ENCODE measurements around the gene GADD45G.

GADD45G gene, protein sequence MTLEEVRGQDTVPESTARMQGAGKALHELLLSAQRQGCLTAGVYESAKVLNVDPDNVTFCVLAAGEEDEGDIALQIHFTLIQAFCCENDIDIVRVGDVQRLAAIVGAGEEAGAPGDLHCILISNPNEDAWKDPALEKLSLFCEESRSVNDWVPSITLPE

DNA sequence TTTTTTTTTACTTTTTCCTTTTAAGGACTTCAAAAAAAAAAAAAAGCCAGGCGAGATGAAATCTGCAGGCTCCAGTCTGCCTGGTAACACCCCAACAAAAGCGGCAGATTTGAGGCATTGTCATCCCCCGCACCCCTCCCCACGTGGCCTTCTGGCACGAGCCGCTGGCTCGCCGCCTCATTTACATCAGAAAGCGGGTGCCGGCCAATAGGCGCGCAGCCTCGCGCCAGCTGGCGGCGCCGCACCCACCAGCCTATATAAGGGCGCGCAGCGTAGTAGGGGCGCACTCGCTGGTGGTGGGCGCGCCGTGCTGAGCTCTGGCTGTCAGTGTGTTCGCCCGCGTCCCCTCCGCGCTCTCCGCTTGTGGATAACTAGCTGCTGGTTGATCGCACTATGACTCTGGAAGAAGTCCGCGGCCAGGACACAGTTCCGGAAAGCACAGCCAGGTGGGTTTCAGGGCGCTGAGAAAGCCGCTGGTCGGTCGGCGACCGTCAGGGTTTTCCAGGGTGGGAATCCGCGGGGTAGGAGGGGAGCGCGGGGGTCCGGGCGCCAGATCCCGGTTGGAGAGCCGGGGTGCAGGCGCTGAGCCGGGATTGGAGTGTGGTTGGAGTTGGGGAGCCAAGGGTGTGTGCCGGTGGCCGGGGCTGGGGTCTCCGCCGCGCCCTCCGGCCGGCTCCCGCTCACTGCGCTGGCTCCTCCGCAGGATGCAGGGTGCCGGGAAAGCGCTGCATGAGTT, at the start of gene GADD45G:
Gene GADD45G (plus strand): TSS at position 284 of the 736 bp plus-strand sequence. CDS start 110 bp downstream, at position 394.
- in situ Hi-C loops (cut with HindIII; ENCODE audit: low sequenced_read_pairs) = loop anchor here (25.0 kb wide), 1 partner anchor 507 kb away; no protein-coding TSS in a partner anchor

DNA sequence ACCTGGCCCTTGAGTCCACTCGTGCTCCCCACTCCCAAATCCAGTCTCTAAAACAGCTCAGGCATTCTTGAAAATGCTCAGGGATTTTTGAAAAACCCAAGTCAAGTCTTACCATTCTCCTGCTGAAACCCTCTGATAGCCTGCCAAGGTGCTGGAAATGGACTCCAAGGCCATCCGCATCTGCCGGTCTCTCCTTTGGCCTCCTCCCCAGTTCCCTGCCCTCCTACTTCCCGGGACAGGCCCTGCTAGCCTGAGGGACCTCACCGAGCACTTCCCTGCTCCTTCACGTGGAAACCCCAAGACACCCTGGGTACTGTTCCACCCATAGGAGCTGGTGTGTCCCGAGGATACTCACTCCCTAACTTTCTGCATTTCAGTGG, 49.8 kb upstream of the GADD45G start:
- in situ Hi-C loops (cut with HindIII; ENCODE audit: low sequenced_read_pairs) = no loop called here

DNA sequence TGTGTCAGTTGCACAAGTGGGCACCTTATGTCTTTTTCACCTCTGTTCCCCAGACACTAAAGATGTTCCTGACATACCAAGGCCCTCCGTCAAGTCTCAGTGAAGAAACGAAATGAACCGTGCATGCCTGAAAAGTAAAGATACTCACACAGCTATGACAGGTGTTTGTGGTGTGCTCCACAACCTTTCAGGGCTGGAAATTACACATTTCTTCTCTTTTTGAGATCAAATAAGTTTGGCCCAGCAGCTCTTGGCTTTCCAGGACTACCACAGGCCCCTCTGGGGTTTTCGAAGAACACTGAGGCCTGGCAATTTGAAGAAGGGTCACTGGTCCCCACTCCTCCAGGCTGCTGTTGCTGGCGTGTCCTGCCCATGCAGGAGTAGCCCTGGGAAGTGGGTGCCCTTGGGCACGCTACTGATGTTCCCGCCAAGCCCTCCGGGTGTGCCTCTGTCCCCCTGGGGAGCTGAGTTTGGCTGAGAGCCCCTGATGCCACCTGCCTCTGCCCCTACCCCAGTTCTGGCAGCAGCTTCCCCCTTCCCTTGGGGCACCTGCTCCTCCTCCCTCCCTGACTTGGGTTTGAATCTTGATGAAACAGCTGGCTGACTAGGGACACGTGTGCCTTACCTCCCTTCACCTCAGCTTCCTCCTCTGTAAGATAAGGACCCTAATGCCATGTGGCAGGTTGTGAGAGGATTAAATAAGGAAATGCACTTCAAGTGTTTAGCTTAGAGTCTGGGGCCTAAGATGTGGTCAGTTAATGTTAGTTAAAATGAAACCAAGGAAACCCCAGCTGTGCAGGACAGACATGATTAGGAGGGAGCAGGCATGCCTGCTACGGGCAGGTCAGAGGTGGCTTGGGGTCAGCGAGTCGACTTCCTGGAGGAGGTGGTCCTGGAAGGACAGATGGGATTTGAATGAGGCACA, 49.1 kb upstream of the GADD45G start:
- in situ Hi-C loops (cut with HindIII; ENCODE audit: low sequenced_read_pairs) = no loop called here

DNA sequence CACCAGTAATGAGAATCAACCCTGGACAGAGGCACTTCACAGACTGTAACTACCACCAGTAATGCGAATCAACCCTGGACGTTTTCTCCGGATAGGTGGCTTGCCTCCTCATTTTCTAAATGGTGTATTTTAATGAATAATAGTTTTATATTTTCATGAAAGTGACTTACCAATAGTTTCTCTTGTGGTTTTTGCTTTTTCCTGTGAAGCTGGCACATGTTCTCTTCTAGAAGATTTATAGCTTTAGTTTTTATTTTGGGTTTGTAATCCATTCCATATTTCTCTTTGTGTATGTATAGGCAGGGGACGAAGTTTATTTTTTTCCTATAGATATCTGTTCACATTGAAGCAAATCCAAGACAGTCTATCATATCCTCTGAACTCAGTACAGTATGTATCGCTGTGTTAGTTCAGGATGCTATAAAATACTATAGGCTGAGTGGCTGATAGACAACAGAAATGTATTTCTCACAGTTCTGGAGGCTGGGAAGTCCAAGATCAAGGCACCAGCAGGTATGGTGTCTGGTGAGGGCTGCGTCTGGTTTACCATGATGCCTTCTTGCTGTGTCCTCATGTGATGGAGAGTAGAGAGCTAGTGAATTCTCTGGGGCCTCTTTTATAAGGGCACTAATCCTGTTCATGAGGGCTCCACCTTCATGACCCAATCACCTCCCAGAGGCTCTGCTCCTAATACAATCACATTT, 46.5 kb upstream of the GADD45G start:
- in situ Hi-C loops (cut with HindIII; ENCODE audit: low sequenced_read_pairs) = no loop called here

DNA sequence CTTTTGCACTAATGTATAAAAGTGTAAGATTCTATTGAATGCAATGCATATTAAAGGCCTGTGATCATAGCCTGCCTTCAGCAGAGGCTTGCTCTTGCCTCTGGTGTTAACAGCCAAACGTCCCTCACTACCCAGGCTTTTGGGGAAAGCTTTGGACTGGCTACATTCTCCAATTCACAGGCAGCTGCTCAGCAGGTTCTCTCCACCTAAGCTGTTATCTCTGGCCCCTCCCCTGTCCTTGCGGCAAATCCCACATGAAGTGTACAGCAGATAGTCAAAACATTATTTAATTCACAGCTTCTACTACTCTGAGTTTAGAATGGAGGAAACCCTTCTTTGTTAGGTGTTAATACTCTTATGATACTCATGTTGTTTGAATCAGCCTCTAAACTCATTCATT, 45.9 kb upstream of the GADD45G start:
- in situ Hi-C loops (cut with HindIII; ENCODE audit: low sequenced_read_pairs) = no loop called here

DNA sequence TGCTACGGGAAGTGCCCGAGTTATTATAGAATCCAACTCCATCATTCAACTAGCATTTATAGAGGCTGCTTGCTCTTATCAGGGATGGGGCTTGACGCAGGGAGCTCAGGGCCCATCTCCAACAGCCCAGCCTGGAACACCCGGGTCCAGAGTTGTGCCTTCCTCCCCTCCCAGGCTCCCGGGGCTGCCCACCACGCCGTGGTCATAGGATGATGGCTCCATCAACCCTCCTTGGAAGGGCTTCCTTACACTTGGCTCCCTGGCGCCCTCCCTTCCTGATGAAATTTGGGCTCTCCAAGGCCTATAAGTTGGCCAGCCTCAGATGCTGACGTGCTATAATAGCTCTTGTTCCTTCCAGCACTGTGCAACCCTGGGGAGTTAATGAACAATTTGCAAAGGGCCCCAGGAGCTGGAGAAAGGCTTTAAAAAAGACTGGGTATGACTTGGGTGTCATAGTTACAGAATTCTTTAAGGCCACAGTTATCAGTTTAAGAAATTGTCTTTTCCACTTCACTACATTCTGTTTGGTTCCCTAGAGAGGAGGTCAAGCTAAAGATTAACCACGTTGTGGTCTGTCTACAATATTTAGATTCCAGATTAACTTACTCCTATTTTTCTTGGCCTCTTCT, 42.5 kb upstream of the GADD45G start:
- in situ Hi-C loops (cut with HindIII; ENCODE audit: low sequenced_read_pairs) = no loop called here

DNA sequence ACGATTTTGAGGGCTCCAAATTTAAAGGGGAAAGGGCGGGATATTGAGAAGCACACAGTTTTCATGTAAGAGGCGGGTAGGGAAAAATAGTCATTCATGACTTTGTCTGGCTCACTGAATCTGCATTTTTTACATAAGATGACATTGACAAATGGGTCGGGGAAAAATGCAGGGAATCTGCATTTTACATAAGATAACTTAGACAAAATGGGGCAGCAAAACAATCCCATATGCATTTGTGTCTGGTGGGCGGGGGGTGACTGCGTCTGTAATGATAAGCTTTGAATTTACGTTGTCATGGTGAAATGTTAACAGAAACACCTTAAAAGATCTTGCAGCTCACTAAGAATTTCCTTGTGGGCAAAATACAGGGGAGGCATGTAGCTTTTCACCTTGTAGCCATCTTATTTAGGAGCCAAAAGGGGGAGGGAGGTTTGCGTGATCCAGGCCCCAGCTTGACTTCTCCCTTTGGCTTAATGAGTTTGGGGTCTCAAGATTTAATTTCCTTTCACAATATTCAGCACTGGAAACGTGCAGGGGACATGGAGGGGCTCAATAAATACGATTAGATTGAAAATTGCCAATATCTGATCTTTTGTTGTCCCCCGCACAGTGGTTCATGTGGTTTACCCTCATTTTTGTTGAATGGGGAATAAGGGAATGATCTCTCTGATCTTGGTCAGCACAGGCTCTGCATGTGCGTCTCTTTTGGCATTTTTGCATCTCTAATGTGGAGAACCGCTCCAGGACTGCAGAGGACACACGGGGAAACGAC, 41.1 kb upstream of the GADD45G start:
- in situ Hi-C loops (cut with HindIII; ENCODE audit: low sequenced_read_pairs) = no loop called here

DNA sequence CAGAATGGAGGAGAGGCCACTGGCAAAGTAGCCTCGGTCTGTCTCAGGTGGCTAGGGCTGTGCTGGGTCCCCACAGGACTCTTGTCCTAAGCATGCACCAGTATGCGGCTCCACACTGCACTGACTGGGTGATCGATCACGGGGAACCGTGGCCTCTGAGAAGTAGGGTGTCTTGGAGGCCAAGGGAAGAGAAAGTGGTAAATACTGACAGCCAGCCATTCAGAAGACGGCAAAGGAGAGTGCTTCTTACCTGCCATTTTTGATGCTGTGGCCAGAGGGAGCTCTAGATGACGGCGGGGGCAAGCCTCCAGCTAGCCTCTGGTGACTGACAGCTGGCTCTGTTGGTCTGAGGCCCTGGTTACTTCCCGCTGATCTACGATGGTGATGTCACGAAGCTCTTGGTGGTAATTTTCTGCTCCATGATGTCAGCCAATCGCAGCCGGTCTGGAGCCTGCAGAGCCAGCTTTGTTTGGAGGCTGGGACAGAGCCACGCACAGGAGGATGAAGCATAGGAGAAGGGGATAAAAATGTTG, 40.4 kb upstream of the GADD45G start:
- in situ Hi-C loops (cut with HindIII; ENCODE audit: low sequenced_read_pairs) = no loop called here

DNA sequence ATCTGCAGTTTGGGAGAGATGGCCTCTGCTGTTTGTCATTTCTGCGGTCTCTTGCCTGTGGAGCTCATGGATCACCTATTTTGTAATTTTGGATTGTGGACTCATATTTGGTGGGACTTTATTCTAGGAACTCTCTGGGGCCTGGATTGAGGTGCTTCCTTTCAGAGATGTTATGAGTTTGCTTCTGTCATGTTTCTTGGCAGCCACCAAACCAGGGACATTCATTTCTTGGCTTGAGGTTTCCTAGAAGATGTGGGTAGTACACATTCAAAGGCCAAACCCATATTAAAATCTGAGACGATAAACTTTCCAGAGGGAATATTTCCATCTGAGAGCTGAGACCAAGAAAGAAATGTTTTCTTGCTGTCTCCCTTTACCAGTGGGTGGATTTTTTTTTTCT, 37.2 kb upstream of the GADD45G start:
- in situ Hi-C loops (cut with HindIII; ENCODE audit: low sequenced_read_pairs) = no loop called here

DNA sequence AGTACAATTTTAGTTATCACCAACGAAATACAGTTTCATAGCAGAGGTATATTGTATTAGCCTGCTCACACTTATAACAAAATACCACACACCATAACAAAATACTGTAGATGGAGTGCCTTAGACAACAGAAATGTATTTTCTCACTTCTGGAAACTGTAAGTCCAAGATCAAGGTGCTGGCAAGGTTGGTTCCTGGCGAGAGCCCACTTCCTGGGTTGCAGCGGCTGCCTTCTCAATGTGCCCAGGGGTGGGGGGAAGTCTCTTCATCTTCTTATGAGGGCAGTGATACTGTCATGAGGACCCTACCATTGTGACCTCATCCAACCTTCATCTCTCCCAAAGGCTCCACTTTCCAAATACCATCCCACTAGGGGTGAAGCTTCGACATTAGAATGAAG, 30.5 kb upstream of the GADD45G start:
- in situ Hi-C loops (cut with HindIII; ENCODE audit: low sequenced_read_pairs) = no loop called here

DNA sequence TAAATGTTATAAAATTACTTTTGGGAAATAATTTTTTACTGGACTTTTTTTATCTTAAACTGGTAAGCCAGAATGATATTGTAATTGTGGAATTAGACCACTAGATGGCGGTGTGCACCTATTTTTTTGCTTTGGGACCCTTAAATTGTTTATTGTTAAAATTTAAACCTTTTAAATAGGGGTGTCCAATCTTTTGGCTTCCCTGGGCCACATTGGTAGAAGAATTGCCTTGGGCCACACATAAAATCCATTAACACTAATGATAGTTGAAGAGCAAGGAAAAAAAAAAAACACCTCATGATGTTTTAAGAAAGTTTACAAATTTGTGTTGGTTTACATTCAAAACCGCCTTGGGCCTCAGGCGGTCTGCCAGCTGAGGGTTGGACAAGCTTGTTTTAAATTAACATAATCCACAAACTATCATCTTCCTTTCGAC, 28.4 kb upstream of the GADD45G start:
- in situ Hi-C loops (cut with HindIII; ENCODE audit: low sequenced_read_pairs) = no loop called here

DNA sequence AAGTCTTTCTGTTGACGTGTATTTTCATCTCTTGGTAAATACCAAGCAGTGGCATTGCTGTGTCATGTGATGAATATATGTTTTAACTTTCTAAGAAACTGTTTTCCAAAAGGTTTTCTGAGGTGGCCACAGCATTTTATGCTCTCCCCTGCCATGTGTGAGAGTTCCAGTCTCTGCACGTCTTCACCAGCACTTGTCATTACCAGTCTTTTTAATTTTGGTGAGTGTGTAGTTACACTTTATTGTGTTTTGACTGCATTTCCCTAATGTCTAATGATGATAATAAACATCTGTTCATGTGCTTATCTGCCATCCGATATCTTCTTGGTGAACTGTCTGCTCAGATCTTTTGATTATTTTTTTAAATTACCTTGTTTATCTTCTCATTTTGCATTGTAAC, 27.4 kb upstream of the GADD45G start:
- in situ Hi-C loops (cut with HindIII; ENCODE audit: low sequenced_read_pairs) = no loop called here

DNA sequence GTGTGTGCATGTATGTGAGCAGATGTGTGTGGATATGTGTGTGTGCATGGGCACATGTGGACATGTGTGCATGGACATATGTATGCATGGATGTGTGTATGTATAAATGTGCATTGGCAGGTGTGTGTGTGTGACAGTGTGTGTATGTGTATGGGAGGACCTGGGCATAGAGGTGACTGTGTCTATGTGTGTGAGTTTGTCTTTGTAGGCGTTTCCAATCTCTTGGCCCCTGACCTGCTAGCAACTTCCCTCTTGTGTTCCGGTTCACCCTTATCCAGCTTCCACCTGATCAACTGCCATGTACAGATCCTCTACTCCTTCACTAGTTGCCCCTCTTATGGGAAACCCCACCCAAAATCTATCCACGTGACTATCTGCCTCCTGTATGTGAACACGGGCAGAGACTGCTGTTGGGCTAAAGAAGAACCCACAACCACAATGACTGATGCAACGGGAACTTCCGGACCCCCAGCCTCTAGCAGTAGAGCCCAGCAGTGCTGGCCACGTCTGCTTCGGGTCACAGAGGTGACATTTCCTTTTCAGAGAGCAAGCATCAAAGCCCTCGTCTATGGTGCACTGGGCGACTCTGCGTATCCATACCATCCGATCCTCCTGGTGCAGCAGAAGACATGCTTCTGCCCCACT, 24.9 kb upstream of the GADD45G start:
- in situ Hi-C loops (cut with HindIII; ENCODE audit: low sequenced_read_pairs) = no loop called here

DNA sequence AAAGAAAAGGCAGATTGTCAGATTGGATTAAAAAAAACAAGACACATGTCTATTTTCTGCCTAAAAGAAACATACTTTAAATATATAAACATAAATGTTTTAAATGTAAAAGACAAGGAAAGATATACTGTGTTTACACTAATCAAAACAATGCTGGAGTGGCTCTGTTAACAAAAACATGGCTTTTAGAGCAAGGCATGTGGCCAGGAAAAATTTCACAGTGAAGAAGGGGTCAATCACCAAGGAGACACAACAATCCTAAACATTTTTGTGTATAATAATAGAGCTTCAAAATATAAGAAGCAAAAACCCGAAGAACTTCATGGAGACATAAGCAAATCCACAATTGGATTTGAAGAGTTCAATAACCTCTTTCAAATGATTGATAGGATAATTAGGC, 18.5 kb upstream of the GADD45G start:
- in situ Hi-C loops (cut with HindIII; ENCODE audit: low sequenced_read_pairs) = no loop called here

DNA sequence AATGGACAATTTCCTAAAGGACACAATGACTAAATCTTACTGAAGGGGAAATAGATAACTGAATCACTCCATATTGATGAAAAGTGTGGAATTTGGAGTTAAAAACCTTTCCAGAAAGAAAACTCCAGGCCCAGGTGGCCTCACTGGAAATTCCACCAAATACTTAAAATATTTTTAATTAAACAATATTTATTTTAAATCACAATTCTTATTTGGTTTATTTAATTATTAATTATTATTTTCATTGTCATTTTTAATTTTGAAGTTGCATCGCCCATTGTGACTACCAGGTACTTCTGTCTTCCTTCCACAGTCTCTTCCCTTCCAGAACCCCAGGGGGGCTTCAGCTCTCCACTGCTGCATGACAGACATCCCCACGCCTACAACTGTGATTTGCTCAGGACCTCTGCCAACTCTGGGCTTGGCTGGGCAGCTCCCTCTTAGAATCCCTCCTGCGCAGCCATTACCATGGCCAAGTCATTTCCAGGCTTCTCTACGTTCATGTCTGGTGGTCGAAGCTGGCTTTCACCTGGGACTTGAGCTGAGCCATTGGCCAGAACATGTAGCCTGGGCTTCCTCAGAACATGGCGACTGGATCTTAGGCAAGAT, 16.4 kb upstream of the GADD45G start:
- in situ Hi-C loops (cut with HindIII; ENCODE audit: low sequenced_read_pairs) = no loop called here

DNA sequence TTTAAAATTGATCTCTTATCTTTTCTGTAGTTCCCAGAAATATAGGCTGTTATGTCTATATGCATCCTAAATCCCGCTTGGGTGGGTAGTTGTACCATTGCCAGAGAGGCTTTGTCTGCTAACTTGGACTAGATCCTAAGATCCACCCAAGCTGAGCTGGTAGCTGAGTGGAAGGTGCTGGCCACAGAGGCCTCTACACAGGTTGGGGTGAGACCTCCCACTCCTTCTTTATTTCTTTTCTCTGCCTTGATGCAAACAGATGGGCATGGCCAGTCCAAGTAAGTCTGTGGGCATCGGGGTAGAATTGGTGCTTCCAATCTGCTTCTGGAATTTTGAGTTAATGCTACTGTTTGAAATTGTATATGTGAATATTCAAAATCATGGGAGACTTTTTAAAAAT, 14.4 kb upstream of the GADD45G start:
- in situ Hi-C loops (cut with HindIII; ENCODE audit: low sequenced_read_pairs) = no loop called here

DNA sequence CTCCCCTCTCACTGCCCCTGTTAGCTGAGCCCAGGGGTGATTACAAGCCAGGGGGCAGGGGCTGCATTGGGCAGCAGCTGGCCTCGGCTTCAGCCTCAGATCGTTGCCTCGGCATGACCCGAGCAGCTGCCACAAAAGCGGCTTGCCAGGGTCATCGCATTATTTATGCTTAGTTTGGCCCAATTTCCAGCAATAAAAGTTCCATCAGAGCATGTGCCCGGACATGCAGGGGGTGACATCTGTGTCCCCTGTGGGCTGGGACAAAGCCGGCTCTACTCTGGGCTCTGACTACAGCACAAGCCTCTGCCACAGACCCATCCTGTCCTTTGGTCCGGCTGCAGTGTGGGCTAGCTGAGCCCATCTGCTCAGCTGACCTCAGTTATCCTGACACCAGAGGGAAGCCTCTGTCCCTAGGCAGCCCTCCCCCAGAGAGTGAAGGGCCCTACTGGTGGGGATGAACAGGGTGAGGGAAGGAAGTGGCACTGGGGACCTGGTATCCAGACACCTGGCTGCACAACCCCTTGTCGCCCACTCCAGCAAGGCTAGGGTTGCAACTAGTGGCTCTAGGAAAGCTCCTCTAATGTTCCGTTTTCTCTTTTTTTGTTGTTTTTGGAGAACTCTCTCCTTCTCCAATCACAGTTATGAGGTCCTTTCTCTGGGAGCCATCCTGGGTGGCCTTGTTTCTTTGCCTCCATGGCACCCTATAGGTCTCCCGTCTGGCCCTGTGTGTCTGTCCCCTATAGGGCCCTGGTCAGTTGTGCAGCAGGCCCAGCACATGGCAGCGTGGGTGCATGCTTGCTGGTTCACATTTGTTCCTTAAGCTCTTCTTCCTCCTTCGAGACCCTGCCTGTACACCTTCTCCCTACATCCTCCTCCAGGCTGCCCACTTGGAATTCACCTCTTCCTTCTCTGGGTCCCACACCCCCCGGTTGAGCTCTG, 13.3 kb upstream of the GADD45G start:
- in situ Hi-C loops (cut with HindIII; ENCODE audit: low sequenced_read_pairs) = no loop called here
